Measurements from ENCODE around the gene RRAS.

RRAS gene

GRCh38 chr19:49589502-49589905, 50.4 kb downstream of the RRAS start:
- H3K9me3 ChIP-seq (ENCODE audit: insufficient read depth, low read depth, low read length) = no peaks in the 10 kb centered on the region
- peaks cover 10% of the 10 kb centered on the region for H3K36me3 ChIP-seq (ENCODE audit: insufficient read depth, low read depth, low read length)
- H3K27ac ChIP-seq (ENCODE audit: low read length) = no peak overlapping the region
- H3K4me3 ChIP-seq (ENCODE audit: low read length) = peak overlapping the region; percentile 23; the same call in 1 of the 2 replicates
- peaks cover 10% of the 10 kb centered on the region; the same call in 1 of the 2 replicates for H3K4me1 ChIP-seq (ENCODE audit: insufficient read depth, low read length)
- H3K27me3 ChIP-seq (ENCODE audit: insufficient read depth, low read length) = no peaks in the 10 kb centered on the region
- H3K9ac ChIP-seq (ENCODE audit: low read depth, low read length) = no peak overlapping the region

- no peaks in the 10 kb centered on the region for H3K27me3 ChIP-seq (ENCODE audit: insufficient read depth, low read length)
- H3K36me3 ChIP-seq (ENCODE audit: insufficient read depth, low read depth, low read length) = peaks cover under 1% of the 10 kb centered on the region; the same call in 1 of the 2 replicates
- no peaks in the 10 kb centered on the region for H3K9me3 ChIP-seq (ENCODE audit: insufficient read depth, low read depth, low read length)
- H3K27ac ChIP-seq (ENCODE audit: low read length) = no peak overlapping the region
- no peak overlapping the region for H3K4me3 ChIP-seq (ENCODE audit: low read length)
- no peak overlapping the region for H3K9ac ChIP-seq (ENCODE audit: low read depth, low read length)
- peaks cover 4% of the 10 kb centered on the region; the same call in 1 of the 2 replicates for H3K4me1 ChIP-seq (ENCODE audit: insufficient read depth, low read length)
These were observed 51.4 kb downstream of the RRAS start for GRCh38 chr19:49588365-49589122.

- H3K36me3 ChIP-seq (ENCODE audit: insufficient read depth, low read depth, low read length) = no peaks in the 10 kb centered on the region
- no peak overlapping the region for H3K27ac ChIP-seq (ENCODE audit: low read length)
- H3K9me3 ChIP-seq (ENCODE audit: insufficient read depth, low read depth, low read length) = no peaks in the 10 kb centered on the region
- no peak overlapping the region for H3K4me3 ChIP-seq (ENCODE audit: low read length)
- peaks cover 4% of the 10 kb centered on the region; the same call in 1 of the 2 replicates for H3K4me1 ChIP-seq (ENCODE audit: insufficient read depth, low read length)
- no peak overlapping the region for H3K9ac ChIP-seq (ENCODE audit: low read depth, low read length)
- H3K27me3 ChIP-seq (ENCODE audit: insufficient read depth, low read length) = no peaks in the 10 kb centered on the region
These were observed 52.7 kb downstream of the RRAS start for GRCh38 chr19:49587227-49587626.

Data from iPS-20b (cell line).